ENCODE measurements around the gene UBASH3B. TPM values are rescaled to one million over a fixed set of nuclear protein-coding genes. Genes with fewer than 3 reads are reported as not detected.

UBASH3B gene
- total RNA-seq, 1 experiment from 2014 or later = 81.9 TPM

- no peak for DNase-seq
- Histone ChIP-seq H3K79me2 (ENCODE audit: low read depth) (peaks cover 90% of the 10 kb centered on the region), H3K4me1 (replicated peaks; ENCODE audit: insufficient read depth) (peaks cover 49% of the 10 kb centered on the region), H3K4me2 (no peak overlapping the region), H2AFZ (no peak overlapping the region), H3K9me2 (ENCODE audit: insufficient read depth) (no peaks in the 10 kb centered on the region), H3K4me3 (no peak overlapping the region), H3K27ac (no peak overlapping the region), H3K9me3 (ENCODE audit: insufficient read depth, low read depth) (no peaks in the 10 kb centered on the region), H3K27me3 (ENCODE audit: insufficient read depth, low read depth) (no peaks in the 10 kb centered on the region), H3K36me3 (ENCODE audit: low read depth) (no peaks in the 10 kb centered on the region), H3F3A (ENCODE audit: insufficient read depth, low read depth) (peaks cover 54% of the 10 kb centered on the region), H4K20me1 (ENCODE audit: insufficient read depth) (peaks cover 26% of the 10 kb centered on the region)
- intact Hi-C loops (cut with micrococcal nuclease; ENCODE audit: unreplicated experiment) = no loop called here
- no TSS peak for BruUV-seq (replicated peaks)
- ChIA-PET CTCF (interaction anchor here (0.7 kb wide), 1 partner anchor 78 kb away, joined by 5 read pairs; no protein-coding TSS in a partner anchor), POLR2A (ENCODE audit: unreplicated experiment) (interaction anchor here (0.7 kb wide), 2 partner anchors 68 to 91 kb away, joined by 3 to 7 read pairs; no protein-coding TSS in a partner anchor)
- TF ChIP-seq CTCF (conservative IDR thresholded peaks at IDR 0.05) (no peak), EZH2 (IDR thresholded peaks at IDR 0.05; ENCODE audit: low read depth) (no peak)
Measured at GRCh38 chr11:122723106-122723505, 67.6 kb downstream of the UBASH3B start.

DNA sequence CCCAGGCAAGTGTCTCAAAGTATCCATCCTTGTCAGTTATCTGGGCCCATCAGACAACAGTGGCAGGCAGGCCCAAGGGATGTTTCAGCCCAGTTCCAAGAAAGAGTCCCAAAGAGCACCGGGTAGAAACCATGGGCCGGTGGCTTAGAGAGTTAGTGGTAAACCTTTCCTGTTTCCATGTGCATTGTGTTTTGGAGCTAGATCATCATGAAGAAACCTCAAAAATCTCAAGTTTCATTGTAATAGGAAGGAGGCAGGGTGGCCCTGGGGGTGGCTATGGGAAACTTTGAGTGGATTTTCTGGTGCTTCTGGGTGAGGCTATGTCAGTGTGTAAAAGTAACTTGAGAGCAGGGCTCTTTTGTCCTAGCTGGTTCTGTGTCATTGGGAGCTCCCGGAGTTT lies 68.1 kb downstream of the UBASH3B start:
- no peak overlapping the region for H3K4me3 ChIP-seq
- POLR2A ChIA-PET (ENCODE audit: unreplicated experiment) = interaction anchor here (0.7 kb wide), 2 partner anchors 68 to 91 kb away, joined by 3 to 7 read pairs; no protein-coding TSS in a partner anchor
- CTCF ChIA-PET = no interaction called here
- H3K4me1 ChIP-seq (replicated peaks; ENCODE audit: insufficient read depth) = peaks cover 49% of the 10 kb centered on the region
- peaks cover 25% of the 10 kb centered on the region for H4K20me1 ChIP-seq (ENCODE audit: insufficient read depth)
- no peaks in the 10 kb centered on the region for H3K27me3 ChIP-seq (ENCODE audit: insufficient read depth, low read depth)
- BruUV-seq (replicated peaks) = no TSS peak
- H3K79me2 ChIP-seq (ENCODE audit: low read depth) = peaks cover 90% of the 10 kb centered on the region
- intact Hi-C loops (cut with micrococcal nuclease; ENCODE audit: unreplicated experiment) = no loop called here
- no peak overlapping the region for H2AFZ ChIP-seq
- no peaks in the 10 kb centered on the region for H3K9me2 ChIP-seq (ENCODE audit: insufficient read depth)
- TF ChIP-seq EZH2 (IDR thresholded peaks at IDR 0.05; ENCODE audit: low read depth) (no peak), CTCF (conservative IDR thresholded peaks at IDR 0.05) (no peak)
- H3F3A ChIP-seq (ENCODE audit: insufficient read depth, low read depth) = peaks cover 54% of the 10 kb centered on the region
- no peaks in the 10 kb centered on the region for H3K36me3 ChIP-seq (ENCODE audit: low read depth)
- no peak overlapping the region for H3K27ac ChIP-seq
- H3K4me2 ChIP-seq = 0 out of 2 replicates have a peak overlapping the region, but pooled peaks have one; percentile 0
- no peaks in the 10 kb centered on the region for H3K9me3 ChIP-seq (ENCODE audit: insufficient read depth, low read depth)
- DNase-seq = peak in 1 of 2 experiments; percentile 23

DNA sequence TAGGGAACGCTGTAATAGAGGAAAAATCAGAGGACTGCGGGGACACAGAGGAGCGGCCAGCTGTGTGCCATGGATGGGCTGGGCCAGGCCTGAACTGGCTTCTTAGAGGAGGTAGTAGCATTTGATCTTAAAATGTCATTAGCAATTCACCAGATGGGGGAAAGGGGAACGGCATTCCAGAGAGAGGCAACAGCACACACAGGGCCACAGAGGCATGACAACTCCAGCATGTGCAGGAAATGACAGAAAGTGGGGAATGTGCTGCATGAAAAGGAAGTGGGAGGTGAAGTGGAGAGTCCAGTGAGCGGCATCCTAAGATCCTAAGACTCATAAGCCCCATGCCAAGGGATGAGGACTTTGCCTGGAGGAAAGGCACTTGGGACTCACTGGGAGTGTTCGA lies 69.0 kb downstream of the UBASH3B start:
- no peak overlapping the region for H2AFZ ChIP-seq
- H3K4me2 ChIP-seq = no peak overlapping the region
- no TSS peak for BruUV-seq (replicated peaks)
- H3K4me3 ChIP-seq = no peak overlapping the region
- no peaks in the 10 kb centered on the region for H3K27me3 ChIP-seq (ENCODE audit: insufficient read depth, low read depth)
- peaks cover 89% of the 10 kb centered on the region for H3K79me2 ChIP-seq (ENCODE audit: low read depth)
- intact Hi-C loops (cut with micrococcal nuclease; ENCODE audit: unreplicated experiment) = no loop called here
- no peak for TF ChIP-seq EZH2 (IDR thresholded peaks at IDR 0.05; ENCODE audit: low read depth)
- no peak for TF ChIP-seq CTCF (conservative IDR thresholded peaks at IDR 0.05)
- H3K9me3 ChIP-seq (ENCODE audit: insufficient read depth, low read depth) = no peaks in the 10 kb centered on the region
- peaks cover 47% of the 10 kb centered on the region for H3K4me1 ChIP-seq (replicated peaks; ENCODE audit: insufficient read depth)
- H3K9me2 ChIP-seq (ENCODE audit: insufficient read depth) = no peaks in the 10 kb centered on the region
- no peak overlapping the region for H3K27ac ChIP-seq
- no peaks in the 10 kb centered on the region for H3K36me3 ChIP-seq (ENCODE audit: low read depth)
- H4K20me1 ChIP-seq (ENCODE audit: insufficient read depth) = peaks cover 24% of the 10 kb centered on the region
- ChIA-PET CTCF (no interaction called here), POLR2A (ENCODE audit: unreplicated experiment) (no interaction called here)
- peaks cover 59% of the 10 kb centered on the region for H3F3A ChIP-seq (ENCODE audit: insufficient read depth, low read depth)
- no peak for DNase-seq

All from PC-9 (cell line).